ENCODE data around the gene SOCS2.

Gene SOCS2

GRCh38 chr12:93568091-93568490 lies 4.4 kb upstream of the SOCS2 start:
- FAIRE-seq = no peak

DNA sequence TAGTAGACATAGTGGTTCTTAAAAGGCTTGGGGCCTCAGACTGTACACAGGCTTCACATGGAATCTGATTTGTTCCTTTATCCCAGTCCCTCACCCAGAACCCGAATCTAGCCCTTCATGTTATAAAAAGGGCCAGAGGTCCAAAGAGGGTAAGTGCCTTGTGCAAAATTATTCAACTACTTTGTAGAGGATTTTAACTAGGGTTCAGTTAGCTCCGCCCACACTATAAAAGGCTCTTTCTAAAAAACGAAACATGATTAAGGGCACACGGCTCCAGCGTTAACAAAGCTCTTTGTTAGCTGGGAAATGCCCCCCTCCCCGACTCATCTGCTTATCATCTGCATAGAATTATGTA lies 3.2 kb upstream of the SOCS2 start:
- no peak for FAIRE-seq

DNA sequence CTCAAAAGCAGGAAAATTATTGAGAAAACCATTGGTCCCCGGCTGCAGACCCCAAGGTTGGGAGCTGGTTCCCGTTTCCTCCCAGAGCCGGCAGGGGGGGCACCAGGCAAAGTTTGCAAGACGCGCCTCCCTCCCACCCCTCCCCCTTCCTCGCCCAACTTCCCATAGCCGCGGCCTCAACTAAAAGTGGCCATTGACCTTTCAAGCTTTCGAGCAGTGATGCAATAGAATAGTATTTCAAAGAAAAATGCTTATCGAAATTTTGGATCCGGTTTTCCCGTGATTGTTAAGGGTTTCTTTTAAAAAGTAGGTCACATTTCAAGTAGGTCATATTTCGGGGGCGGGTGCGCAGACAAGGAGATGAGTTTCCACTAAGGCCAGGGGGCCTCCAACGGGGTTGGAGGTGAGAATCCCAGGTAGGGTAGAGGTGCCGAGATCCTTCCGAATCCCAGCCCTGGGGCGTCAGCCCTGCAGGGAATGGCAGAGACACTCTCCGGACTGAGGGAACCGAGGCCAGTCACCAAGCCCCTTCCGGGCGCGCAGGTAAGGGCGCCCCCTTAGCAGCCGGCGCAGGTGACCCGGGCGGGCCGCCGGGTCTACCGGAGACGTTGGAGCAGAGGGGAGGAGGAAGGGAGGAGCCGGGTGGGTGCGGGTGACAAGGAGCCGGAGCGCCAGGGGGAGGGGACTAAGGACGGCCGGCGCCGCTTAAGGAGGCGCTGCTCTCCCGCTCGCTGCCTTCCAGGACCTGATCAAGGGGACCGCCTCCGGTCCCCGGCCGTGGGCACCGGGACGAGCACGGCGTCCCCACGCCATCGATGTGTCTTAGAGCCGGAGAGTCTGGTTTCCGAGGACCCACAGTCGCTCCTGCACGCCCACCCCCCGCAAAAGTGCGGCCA lies 2.6 kb upstream of the SOCS2 start:
- FAIRE-seq = no peak

DNA sequence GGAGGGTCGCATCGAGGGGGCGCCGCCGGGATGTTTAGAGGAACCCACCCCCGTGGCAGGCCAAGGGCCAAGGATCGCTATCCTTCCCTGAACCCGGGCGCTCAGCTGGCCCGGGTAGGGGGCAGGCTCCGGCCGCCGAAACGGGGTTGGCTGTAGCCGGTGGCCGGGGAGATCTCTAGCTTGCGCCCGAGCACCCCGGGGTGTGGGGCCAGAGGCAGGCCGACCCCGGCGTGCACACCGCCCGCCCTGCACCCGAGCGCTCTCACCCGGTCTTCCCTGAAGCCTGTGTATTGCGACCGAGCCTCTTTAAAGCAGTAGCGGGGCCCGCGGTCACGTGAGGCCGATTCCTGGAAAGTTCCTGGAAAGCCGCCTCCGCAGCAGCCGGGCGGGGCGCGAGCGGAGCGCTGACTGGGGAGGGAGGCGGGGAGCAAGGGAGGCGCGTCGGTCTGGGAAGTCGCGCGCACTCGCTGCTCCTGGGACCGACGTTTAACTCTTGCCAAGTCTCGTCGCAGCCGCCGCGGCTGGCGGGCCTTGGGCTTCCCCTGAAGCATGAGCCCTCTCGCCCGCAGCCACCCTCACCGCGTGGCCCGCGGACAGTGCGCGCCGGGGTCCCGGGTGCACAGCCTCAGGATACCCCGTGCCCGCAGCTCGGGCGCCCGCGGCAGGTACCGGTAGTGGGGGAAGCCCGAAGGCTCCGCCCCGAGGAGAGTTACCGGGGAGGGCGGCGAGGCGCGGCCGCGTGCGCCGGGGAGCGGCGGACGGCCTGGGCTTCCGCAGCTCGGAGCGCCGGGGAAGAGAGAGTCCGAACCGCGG lies 1.7 kb upstream of the SOCS2 start:
- FAIRE-seq = no peak

- no peak for FAIRE-seq
Observed at GRCh38 chr12:93571365-93571924, 1.0 kb upstream of the SOCS2 start.

GRCh38 chr12:93572712-93573551 lies 457 bp downstream of the SOCS2 start:
- FAIRE-seq = no peak

- no peak for FAIRE-seq
Observed at GRCh38 chr12:93573552-93574223, 1.2 kb downstream of the SOCS2 start.

GRCh38 chr12:93577222-93577621 lies 4.7 kb downstream of the SOCS2 start:
- no peak for FAIRE-seq

- no peak for FAIRE-seq
Observed at GRCh38 chr12:93578221-93578620, 5.7 kb downstream of the SOCS2 start.

DNA sequence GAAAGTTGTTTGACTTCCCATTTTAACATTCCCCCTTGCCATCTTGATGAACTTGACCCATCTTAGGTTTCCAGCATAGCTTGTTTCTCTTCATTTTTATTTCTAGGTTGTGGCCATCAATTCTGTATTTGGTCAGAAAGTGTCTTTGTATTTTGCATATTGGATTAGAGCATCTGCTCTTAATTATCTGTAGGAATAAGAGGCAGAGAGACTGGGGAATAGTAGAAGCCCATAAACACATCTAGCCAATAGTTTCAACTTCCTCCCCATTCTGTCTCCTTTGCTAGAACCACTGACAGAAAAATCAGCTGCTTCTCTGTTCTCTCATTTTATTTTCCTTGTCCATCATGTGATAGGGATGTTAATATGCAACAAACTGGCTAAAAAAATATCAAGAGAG lies 8.2 kb downstream of the SOCS2 start:
- peak; percentile 79 for FAIRE-seq

GRCh38 chr12:93581370-93581769 lies 8.9 kb downstream of the SOCS2 start:
- FAIRE-seq = no peak

DNA sequence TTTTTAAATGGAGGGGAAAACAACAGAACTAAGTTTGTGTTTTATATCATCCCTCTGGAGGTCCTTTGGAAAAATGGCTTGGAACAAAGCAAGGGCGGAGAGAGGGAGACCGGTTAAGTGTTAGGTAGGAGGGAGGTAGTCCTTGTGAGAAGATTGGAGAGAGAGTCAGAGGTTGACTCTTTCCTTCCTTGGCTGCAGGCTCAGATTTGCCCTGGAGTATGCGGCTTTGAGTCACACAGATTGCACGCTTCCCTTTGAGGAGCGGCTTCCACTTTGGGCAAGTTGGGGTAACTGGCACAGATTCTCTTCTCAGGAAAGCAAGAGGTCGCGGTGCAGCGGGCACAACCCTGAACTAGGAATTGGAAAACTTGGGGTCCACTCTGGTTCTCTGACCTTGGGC lies 9.9 kb downstream of the SOCS2 start:
- no peak for FAIRE-seq

GRCh38 chr12:93583627-93584392 lies 11.3 kb downstream of the SOCS2 start:
- FAIRE-seq = no peak

GRCh38 chr12:93585247-93585646 lies 12.8 kb downstream of the SOCS2 start:
- no peak for FAIRE-seq

GRCh38 chr12:93587611-93588010 lies 15.1 kb downstream of the SOCS2 start:
- no peak for FAIRE-seq

DNA sequence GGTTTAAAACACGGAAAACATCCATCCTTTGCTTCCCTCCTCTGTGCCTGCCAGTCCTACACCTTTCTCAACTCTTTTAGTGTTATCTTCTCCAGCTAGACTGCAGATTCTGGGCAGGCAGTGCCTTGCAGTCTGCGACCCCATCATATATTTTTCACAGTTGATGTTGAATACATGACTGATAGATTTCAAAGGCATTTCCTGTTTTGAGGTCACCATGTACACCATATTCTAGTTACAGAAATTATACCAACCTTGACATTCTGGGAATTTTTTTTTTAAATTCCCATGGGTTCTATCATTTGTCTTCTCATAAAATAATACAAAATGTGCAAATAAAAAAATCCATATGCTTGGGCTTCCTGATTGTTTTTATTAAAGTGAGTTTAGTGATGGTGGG lies 16.6 kb downstream of the SOCS2 start:
- FAIRE-seq = no peak

GRCh38 chr12:93591137-93591868 lies 18.8 kb downstream of the SOCS2 start:
- peak; percentile 61 for FAIRE-seq

GRCh38 chr12:93592641-93593406 lies 20.3 kb downstream of the SOCS2 start:
- FAIRE-seq = no peak

- FAIRE-seq = no peak
Observed at GRCh38 chr12:93593843-93594242, 21.4 kb downstream of the SOCS2 start.

Data from endometrium (tissue), 2 donors.